Gastroesophageal sphincter (tissue), 4 donors: ENCODE results near the gene ANK3. TPM values are rescaled to one million over a fixed set of nuclear protein-coding genes. Genes with fewer than 3 reads are reported as not detected.
A peak's percentile ranks its signal among the peaks of the same experiment; 100 is the strongest.

ENCODE experiments used
- ATAC-seq: fragments of 150-250 bp; one replicate; pipeline ENCODE4 v1.9.1; 2016; ENCODE audit warnings: mild to moderate bottlenecking, moderate library complexity
- H3K27ac ChIP-seq, 4 donors: fragments of 200-600 bp; sonication (generic) in 3 of 4; 1 replicate in 3 of 4; 2 replicates in 1 of 4; pipeline ENCODE4 v1.5.1; 2016 to 2019
- H3K27me3 ChIP-seq: fragments of 200-600 bp; sonication (generic); one replicate; pipeline ENCODE4 v1.5.1; 2019
- H3K36me3 ChIP-seq, 2 donors: fragments of 200-600 bp; sonication (generic); one replicate each; pipeline ENCODE4 v1.5.1; 2019; ENCODE audit warnings: control low read depth in 1 of 2
- H3K4me1 ChIP-seq, 3 donors: fragments of 200-600 bp; sonication (generic); 1 replicate in 2 of 3; 2 replicates in 1 of 3; pipeline ENCODE4 v1.5.1; 2016 to 2019; ENCODE audit warnings: control low read depth in 2 of 3
- H3K4me3 ChIP-seq, 2 donors: fragments of 200-600 bp; sonication (generic); one replicate each; pipeline ENCODE4 v1.5.1; 2019; ENCODE audit warnings: mild to moderate bottlenecking in 1 of 2, moderate library complexity in 1 of 2
- H3K9me3 ChIP-seq, 3 donors: fragments of 200-600 bp; sonication (generic); one replicate each; pipeline ENCODE4 v1.5.1; 2017 to 2019; ENCODE audit warnings: control low read depth in 2 of 3
- CTCF ChIP-seq, 4 experiments: fragments of 200-600 bp in 2 of 4; fragments of 450-650 bp in 2 of 4; sonication (generic) in 1 of 4; IDR thresholded peaks; one replicate each; pipeline ENCODE4 v1.5.1; 2017 to 2019; ENCODE audit warnings: antibody characterized with exemption in 4 of 4, mild to moderate bottlenecking in 2 of 4, moderate library complexity in 2 of 4
- EP300 ChIP-seq: sonication (generic); formaldehyde crosslinking; IDR thresholded peaks from one replicate; pipeline ENCODE4 v1.6.1; 2017; ENCODE audit warnings: antibody characterized with exemption, mild to moderate bottlenecking
- POLR2A ChIP-seq, 2 donors: fragments of 450-650 bp; IDR thresholded peaks; one replicate each; pipeline ENCODE4 v1.6.1; 2017; ENCODE audit warnings: antibody characterized with exemption in 2 of 2, mild to moderate bottlenecking in 2 of 2, moderate library complexity in 1 of 2
- POLR2AphosphoS5 ChIP-seq: sonication (generic); formaldehyde crosslinking; IDR thresholded peaks from one replicate; pipeline ENCODE4 v1.6.1; 2017; ENCODE audit warnings: antibody characterized with exemption
- WGBS, 2 donors: methylation state at CpG; one replicate each; pipeline ENCODE4 v1.1.5; 2018; ENCODE audit warnings: low coverage in 1 of 2; 5-methylcytosine and 5-hydroxymethylcytosine counted together
- total RNA-seq, 4 donors: library from RNA; depleted of rRNA; stranded (reverse); fragments of >200 nt; gene quantifications; one replicate each; pipeline ENCODE4 v1.1.0, GENCODE V29; 2016

ANK3 gene
- total RNA-seq, 4 donors from 2014 or later = 21.1 to 61.5 (median 38.9) TPM

- TF ChIP-seq POLR2A (IDR thresholded peaks at IDR 0.05) (no peak), CTCF (IDR thresholded peaks at IDR 0.05) (no peak), POLR2AphosphoS5 (no peak), EP300 (no peak)
- no peak for ATAC-seq
- Histone ChIP-seq H3K4me1 (no peaks in the 10 kb centered on the region), H3K27ac (no peak overlapping the region), H3K36me3 (no peaks in the 10 kb centered on the region), H3K9me3 (peaks cover 0 to 12% (median 0%) of the 10 kb centered on the region in 3 donors), H3K4me3 (no peak overlapping the region), H3K27me3 (no peaks in the 10 kb centered on the region)
- 89 to 91% methylated on average over 3 of the region's 3 CpGs for WGBS, 2 donors
Measured at GRCh38 chr10:60406182-60406581, 16.5 kb upstream of the ANK3 start.

GRCh38 chr10:60405172-60405571 lies 15.5 kb upstream of the ANK3 start:
- Histone ChIP-seq H3K9me3 (peaks cover 0 to 12% (median 0%) of the 10 kb centered on the region in 3 donors), H3K27me3 (no peaks in the 10 kb centered on the region), H3K36me3 (no peaks in the 10 kb centered on the region), H3K27ac (no peak overlapping the region), H3K4me1 (no peaks in the 10 kb centered on the region), H3K4me3 (no peak overlapping the region)
- no peak for TF ChIP-seq EP300
- no peak for TF ChIP-seq POLR2A (IDR thresholded peaks at IDR 0.05)
- TF ChIP-seq CTCF (IDR thresholded peaks at IDR 0.05) = no peak
- TF ChIP-seq POLR2AphosphoS5 = no peak
- ATAC-seq = no peak

GRCh38 chr10:60403168-60403873 lies 13.6 kb upstream of the ANK3 start:
- Histone ChIP-seq H3K9me3 (peaks cover 0 to 12% (median 0%) of the 10 kb centered on the region in 3 donors), H3K4me1 (peaks cover 0 to 15% (median 0%) of the 10 kb centered on the region in 3 donors), H3K4me3 (no peak overlapping the region), H3K36me3 (no peaks in the 10 kb centered on the region), H3K27ac (no peak overlapping the region), H3K27me3 (no peaks in the 10 kb centered on the region)
- no peak for TF ChIP-seq CTCF (IDR thresholded peaks at IDR 0.05)
- no peak for TF ChIP-seq EP300
- no peak for TF ChIP-seq POLR2AphosphoS5
- TF ChIP-seq POLR2A (IDR thresholded peaks at IDR 0.05) = no peak
- 95 to 96% methylated on average over 8 of the region's 8 CpGs for WGBS, 2 donors
- ATAC-seq = no peak

- no peak for ATAC-seq
- Histone ChIP-seq H3K27ac (no peak overlapping the region), H3K9me3 (peaks cover 0 to 12% (median 0%) of the 10 kb centered on the region in 3 donors), H3K27me3 (no peaks in the 10 kb centered on the region), H3K4me1 (peaks cover 0 to 15% (median 0%) of the 10 kb centered on the region in 3 donors), H3K36me3 (no peaks in the 10 kb centered on the region), H3K4me3 (no peak overlapping the region)
- TF ChIP-seq CTCF (IDR thresholded peaks at IDR 0.05) (no peak), POLR2AphosphoS5 (no peak), EP300 (no peak), POLR2A (IDR thresholded peaks at IDR 0.05) (no peak)
Measured at GRCh38 chr10:60400366-60400765, 10.7 kb upstream of the ANK3 start.

GRCh38 chr10:60399328-60399727 lies 9.7 kb upstream of the ANK3 start:
- H3K4me1 ChIP-seq = peaks cover 0 to 15% (median 0%) of the 10 kb centered on the region in 3 donors
- H3K27me3 ChIP-seq = no peaks in the 10 kb centered on the region
- peaks cover 0 to 12% (median 0%) of the 10 kb centered on the region in 3 donors for H3K9me3 ChIP-seq
- TF ChIP-seq EP300 (no peak), POLR2A (IDR thresholded peaks at IDR 0.05) (no peak), POLR2AphosphoS5 (no peak), CTCF (IDR thresholded peaks at IDR 0.05) (no peak)
- no peaks in the 10 kb centered on the region for H3K36me3 ChIP-seq
- 31 to 61% methylated on average over 8 of the region's 8 CpGs for WGBS, 2 donors
- no peak for ATAC-seq
- no peak overlapping the region for H3K4me3 ChIP-seq
- peak overlapping the region in 1 of 4 donors; percentile 25 for H3K27ac ChIP-seq
